GM19324 (cell line): Measurements from ENCODE around the gene KIAA0825.
"Not testable (repeated sequence)": the region's sequence is repeated elsewhere in the genome, so short reads cannot be mapped to it uniquely, and the experiment has no call there.

Experiments
- ATAC-seq: cut with Tn5 transposase; IDR thresholded peaks from one replicate; pipeline ENCODE4 v1.9.1; 2021; ENCODE audit warnings: mild to moderate bottlenecking, moderate library complexity; ENCODE audit not compliant: unreplicated experiment, low FRiP score

The KIAA0825 gene

GRCh38 chr5:94385767-94386166, 232.6 kb downstream of the KIAA0825 start:
- ATAC-seq: no peak

GRCh38 chr5:94378062-94378461, 240.3 kb downstream of the KIAA0825 start:
- ATAC-seq: no peak

GRCh38 chr5:94376672-94377345, 241.6 kb downstream of the KIAA0825 start:
- no peak for ATAC-seq

- no peak for ATAC-seq
Observed at GRCh38 chr5:94375801-94376200, 242.6 kb downstream of the KIAA0825 start.

- ATAC-seq: no peak
Observed at GRCh38 chr5:94374336-94374735, 244.1 kb downstream of the KIAA0825 start.

- no peak for ATAC-seq
Observed at GRCh38 chr5:94367900-94368299, 250.5 kb downstream of the KIAA0825 start.

- no peak for ATAC-seq
Observed at GRCh38 chr5:94366811-94367210, 251.6 kb downstream of the KIAA0825 start.

- ATAC-seq: no peak
Observed at GRCh38 chr5:94362857-94363256, 255.5 kb downstream of the KIAA0825 start.

GRCh38 chr5:94361832-94362796, 256.3 kb downstream of the KIAA0825 start:
- no peak for ATAC-seq

- ATAC-seq: no peak
Observed at GRCh38 chr5:94361161-94361560, 257.2 kb downstream of the KIAA0825 start.

GRCh38 chr5:94360382-94361130, 257.8 kb downstream of the KIAA0825 start:
- no peak for ATAC-seq

GRCh38 chr5:94359880-94360279, 258.5 kb downstream of the KIAA0825 start:
- ATAC-seq: no peak

GRCh38 chr5:94355811-94356210, 262.6 kb downstream of the KIAA0825 start:
- ATAC-seq: no peak

GRCh38 chr5:94354837-94355485, 263.4 kb downstream of the KIAA0825 start:
- not testable (repeated sequence) for ATAC-seq

GRCh38 chr5:94353605-94354004, 264.8 kb downstream of the KIAA0825 start:
- ATAC-seq: no peak

- ATAC-seq: no peak
Observed at GRCh38 chr5:94347130-94347529, 271.3 kb downstream of the KIAA0825 start.

GRCh38 chr5:94345257-94345656, 273.1 kb downstream of the KIAA0825 start:
- ATAC-seq: no peak

GRCh38 chr5:94337617-94338016, 280.8 kb downstream of the KIAA0825 start:
- ATAC-seq: no peak

- no peak for ATAC-seq
Observed at GRCh38 chr5:94335936-94336335, 282.5 kb downstream of the KIAA0825 start.

- no peak for ATAC-seq
Observed at GRCh38 chr5:94329115-94329514, 289.3 kb downstream of the KIAA0825 start.
